Ectodermal cell (in vitro differentiated cells): ENCODE measurements around the gene ZYG11A.
"Not testable (repeated sequence)": the region's sequence is repeated elsewhere in the genome, so short reads cannot be mapped to it uniquely, and the experiment has no call there.

ENCODE experiments used
- H3K27ac ChIP-seq: 2 replicates; pipeline ENCODE4 v1.7.0; 2013; ENCODE audit warnings: mild to moderate bottlenecking, low read depth, low read length; ENCODE audit not compliant: insufficient read depth, poor library complexity, severe bottlenecking
- H3K27me3 ChIP-seq: 2 replicates; pipeline ENCODE4 v1.7.0; 2013; ENCODE audit warnings: mild to moderate bottlenecking, low read length; ENCODE audit not compliant: insufficient read depth, control insufficient read depth, poor library complexity, severe bottlenecking
- H3K36me3 ChIP-seq: one replicate; pipeline ENCODE4 v1.7.0; 2013; ENCODE audit warnings: low read length; ENCODE audit not compliant: control insufficient read depth, insufficient read depth
- H3K4me1 ChIP-seq: one replicate; pipeline ENCODE4 v1.7.0; 2013; ENCODE audit warnings: low read length; ENCODE audit not compliant: control insufficient read depth, insufficient read depth
- H3K4me3 ChIP-seq: 2 replicates; pipeline ENCODE4 v1.7.0; 2013; ENCODE audit warnings: low read depth, low read length, control low read depth; ENCODE audit not compliant: insufficient read depth
- H3K9me3 ChIP-seq: 2 replicates; pipeline ENCODE4 v1.7.0; 2013; ENCODE audit warnings: mild to moderate bottlenecking, low read length, moderate library complexity; ENCODE audit not compliant: control insufficient read depth
- WGBS, 2 experiments: methylation state at CpG; one replicate each; pipeline ENCODE4 v1.1.7; 2013; ENCODE audit warnings: missing lambda C conversion rate in 2 of 2; 5-methylcytosine and 5-hydroxymethylcytosine counted together

ZYG11A gene

DNA sequence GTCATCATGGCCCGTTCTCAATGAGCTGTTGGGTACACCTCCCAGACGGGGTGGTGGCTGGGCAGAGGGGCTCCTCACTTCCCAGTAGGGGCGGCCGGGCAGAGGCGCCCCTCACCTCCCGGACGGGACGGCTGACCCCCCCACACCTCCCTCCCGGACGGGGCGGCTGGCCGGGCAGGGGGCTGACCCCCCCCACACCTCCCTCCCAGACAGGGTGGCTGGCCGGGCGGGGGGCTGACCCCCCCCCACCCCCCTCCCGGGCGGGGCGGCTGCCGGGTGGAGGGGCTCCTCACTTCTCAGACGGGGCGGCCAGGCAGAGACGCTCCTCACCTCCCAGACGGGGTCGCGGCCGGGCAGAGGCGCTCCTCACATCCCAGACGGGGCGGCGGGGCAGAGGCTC, 27.2 kb downstream of the ZYG11A start:
- H3K36me3 ChIP-seq, H3K27me3 ChIP-seq, H3K4me1 ChIP-seq, H3K27ac ChIP-seq, H3K9me3 ChIP-seq, H3K4me3 ChIP-seq: not testable (repeated sequence)
- 93 to 99% methylated on average over 11 to 14 of the region's 29 CpGs for WGBS, 2 experiments

- no peaks in the 10 kb centered on the region for H3K36me3 ChIP-seq
Measured at GRCh38 chr1:52876843-52877242, 34.3 kb downstream of the ZYG11A start.

DNA sequence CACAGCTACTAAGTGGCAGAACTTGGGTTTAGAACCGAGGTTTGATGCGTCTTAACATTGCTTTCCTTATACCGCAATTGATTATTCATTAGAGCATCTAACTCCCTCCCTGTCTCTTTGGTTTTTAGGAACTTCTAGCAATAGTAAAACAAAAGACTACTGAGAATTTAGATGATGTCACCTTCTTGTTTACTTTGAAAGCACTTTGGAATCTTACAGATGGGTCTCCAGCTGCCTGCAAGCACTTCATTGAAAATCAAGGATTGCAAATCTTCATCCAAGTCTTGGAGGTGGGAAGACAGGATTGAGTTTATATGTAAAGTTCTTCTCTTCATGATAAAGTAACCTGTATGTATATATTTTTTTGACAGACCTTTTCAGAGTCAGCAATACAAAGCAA, 35.0 kb downstream of the ZYG11A start:
- Histone ChIP-seq H3K27me3 (no peaks in the 10 kb centered on the region), H3K4me1 (no peaks in the 10 kb centered on the region), H3K4me3 (no peak overlapping the region), H3K9me3 (no peaks in the 10 kb centered on the region), H3K27ac (no peak overlapping the region), H3K36me3 (no peaks in the 10 kb centered on the region)
- whole genome bisulfite sequencing, 2 experiments = 84 to 97% methylated on average over 3 of the region's 3 CpGs

More at GRCh38 chr1:52876843-52877242, 34.3 kb downstream of the ZYG11A start:
- no peak overlapping the region for H3K27ac ChIP-seq
- no peaks in the 10 kb centered on the region for H3K4me1 ChIP-seq
- no peak overlapping the region for H3K4me3 ChIP-seq
- no peaks in the 10 kb centered on the region for H3K9me3 ChIP-seq
- H3K27me3 ChIP-seq = no peaks in the 10 kb centered on the region
- 64 to 84% methylated on average over 2 of the region's 2 CpGs for WGBS, 2 experiments

DNA sequence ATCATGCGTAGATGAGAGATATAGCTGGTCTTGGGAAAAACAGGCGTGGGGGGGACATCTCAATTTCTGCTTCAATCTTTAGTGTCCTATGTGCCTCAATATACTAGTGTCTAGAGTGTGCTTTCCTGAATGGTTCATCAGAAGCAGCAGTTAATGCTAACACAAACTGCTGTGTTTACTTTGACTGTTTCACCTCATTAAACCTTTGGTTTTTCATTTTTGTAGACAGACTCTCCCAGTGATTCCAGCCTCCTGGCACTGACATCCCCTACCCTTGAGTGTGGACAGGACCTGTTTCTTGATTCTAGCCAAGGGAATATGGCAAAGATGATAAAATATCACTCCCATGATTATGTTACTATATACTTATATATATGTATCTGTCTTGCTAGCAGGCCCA, 37.6 kb downstream of the ZYG11A start:
- Histone ChIP-seq H3K36me3 (no peaks in the 10 kb centered on the region), H3K27ac (no peak overlapping the region), H3K4me1 (no peaks in the 10 kb centered on the region), H3K9me3 (no peaks in the 10 kb centered on the region), H3K4me3 (no peak overlapping the region), H3K27me3 (no peaks in the 10 kb centered on the region)
- WGBS, 2 experiments = 95% methylated on average over 2 of the region's 2 CpGs

DNA sequence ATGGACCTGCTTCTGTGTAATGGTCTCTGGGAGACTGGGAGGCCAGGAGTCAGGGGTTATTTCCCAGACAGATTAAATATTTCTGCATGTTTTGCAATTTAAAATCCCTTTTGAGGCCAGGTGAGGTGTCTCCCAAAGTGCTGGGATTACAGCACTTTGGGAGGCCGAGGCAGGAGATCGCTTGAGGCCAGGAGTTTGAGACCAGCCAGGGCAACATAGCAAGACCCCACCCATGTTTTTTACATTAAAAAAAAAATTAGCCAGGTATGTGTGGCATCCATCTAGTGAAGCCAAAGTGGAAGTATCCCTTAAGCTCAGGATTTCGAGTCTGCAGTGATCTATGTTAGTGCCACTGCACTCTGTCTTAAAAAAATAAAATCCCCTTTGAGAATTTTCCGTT, 44.9 kb downstream of the ZYG11A start:
- Histone ChIP-seq H3K9me3 (no peaks in the 10 kb centered on the region), H3K4me1 (no peaks in the 10 kb centered on the region), H3K36me3 (no peaks in the 10 kb centered on the region), H3K4me3 (no peak overlapping the region), H3K27me3 (no peaks in the 10 kb centered on the region), H3K27ac (no peak overlapping the region)
- 85 to 93% methylated on average over 3 of the region's 4 CpGs for WGBS, 2 experiments

DNA sequence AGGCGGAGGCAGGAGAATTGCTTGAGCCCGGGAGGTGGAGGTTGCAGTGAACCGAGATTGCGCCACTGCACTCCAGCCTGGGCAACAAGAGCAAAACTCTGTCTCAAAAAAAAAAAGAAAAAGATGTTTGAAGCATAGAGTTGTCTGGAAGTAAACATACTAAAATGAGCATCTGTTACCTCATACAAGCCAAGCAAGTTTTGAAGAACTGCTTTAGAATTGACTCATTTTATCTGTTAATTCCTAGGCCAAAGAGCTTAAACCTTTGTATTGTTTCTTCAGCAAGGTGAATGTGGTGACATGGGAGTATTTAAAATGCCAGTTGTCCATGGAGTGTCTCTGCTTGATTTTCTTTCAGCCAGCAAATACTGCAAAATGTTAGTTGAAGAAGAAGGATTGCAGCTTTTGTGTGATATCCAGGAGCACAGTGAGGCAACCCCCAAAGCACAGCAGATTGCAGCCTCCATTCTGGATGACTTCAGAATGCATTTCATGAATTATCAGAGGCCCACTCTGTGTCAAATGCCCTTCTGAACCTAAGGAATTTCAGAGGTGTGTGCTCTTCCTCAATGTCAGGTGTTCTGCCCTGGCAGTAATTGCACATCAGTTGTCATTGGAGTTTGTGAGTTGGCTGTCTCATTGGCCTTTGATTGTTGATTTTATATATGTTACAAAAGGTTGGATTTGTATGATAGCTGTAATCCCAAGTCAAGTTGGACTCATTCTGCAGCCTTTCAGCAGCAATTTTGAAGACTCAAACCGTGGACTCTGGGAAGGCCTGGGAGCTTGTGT, 50.1 kb downstream of the ZYG11A start:
- WGBS, 2 experiments = 88 to 95% methylated on average over 5 of the region's 5 CpGs
- Histone ChIP-seq H3K4me1 (no peaks in the 10 kb centered on the region), H3K36me3 (no peaks in the 10 kb centered on the region), H3K27me3 (no peaks in the 10 kb centered on the region), H3K9me3 (no peaks in the 10 kb centered on the region), H3K4me3 (no peak overlapping the region), H3K27ac (no peak overlapping the region)

DNA sequence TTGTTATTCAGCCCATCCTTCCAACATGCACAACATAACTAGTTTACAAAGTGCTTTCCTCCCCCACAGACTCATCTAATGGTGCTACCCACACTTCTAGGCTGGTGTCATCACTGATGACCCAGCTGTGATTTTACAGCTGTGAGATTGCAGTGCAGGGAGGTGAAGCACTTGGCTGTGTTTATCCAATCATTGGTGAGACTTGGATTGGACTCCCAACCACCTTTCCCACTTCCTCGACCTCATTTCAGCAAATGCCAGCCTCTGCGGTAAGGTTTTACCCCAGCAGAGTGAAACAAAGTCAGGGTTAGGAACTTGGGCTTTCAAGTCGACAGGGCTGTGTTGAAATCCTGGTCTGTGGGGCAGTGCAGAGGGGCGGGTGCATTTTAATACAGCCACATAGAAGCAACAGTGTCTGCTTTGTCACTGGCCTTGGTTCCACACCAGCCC, 56.9 kb downstream of the ZYG11A start:
- Histone ChIP-seq H3K36me3 (no peaks in the 10 kb centered on the region), H3K27ac (no peak overlapping the region), H3K9me3 (no peaks in the 10 kb centered on the region), H3K27me3 (no peaks in the 10 kb centered on the region), H3K4me3 (no peak overlapping the region), H3K4me1 (no peaks in the 10 kb centered on the region)
- 53 to 55% methylated on average over 4 of the region's 4 CpGs for WGBS, 2 experiments

GRCh38 chr1:52900402-52900801, 57.8 kb downstream of the ZYG11A start:
- Histone ChIP-seq H3K4me3 (no peak overlapping the region), H3K27ac (no peak overlapping the region), H3K4me1 (no peaks in the 10 kb centered on the region), H3K27me3 (no peaks in the 10 kb centered on the region), H3K9me3 (no peaks in the 10 kb centered on the region), H3K36me3 (no peaks in the 10 kb centered on the region)
- 85 to 88% methylated on average over 1 to 2 of the region's 2 CpGs for WGBS, 2 experiments

DNA sequence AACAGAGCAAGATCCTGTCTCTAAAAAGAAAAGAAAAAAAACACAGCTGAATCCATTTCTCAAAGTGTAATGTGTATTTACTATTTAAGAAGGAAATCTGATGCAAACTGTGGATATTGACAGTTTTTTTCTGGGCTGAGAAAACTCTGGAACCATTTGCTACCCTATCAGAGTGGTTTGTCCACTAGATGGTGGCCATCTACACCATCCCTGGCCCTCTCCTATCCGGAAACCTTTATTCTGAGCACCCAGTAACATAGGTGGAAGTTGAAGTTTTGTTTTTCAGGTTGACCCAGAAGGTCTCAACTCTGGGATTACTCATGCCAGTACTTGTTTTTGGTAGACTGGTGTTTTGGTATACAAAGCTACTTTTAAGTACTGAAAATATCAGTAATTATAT, 58.8 kb downstream of the ZYG11A start:
- Histone ChIP-seq H3K27ac (no peak overlapping the region), H3K36me3 (no peaks in the 10 kb centered on the region), H3K4me3 (no peak overlapping the region), H3K9me3 (no peaks in the 10 kb centered on the region), H3K4me1 (no peaks in the 10 kb centered on the region), H3K27me3 (no peaks in the 10 kb centered on the region)
- 100% methylated on average over 1 of the region's 1 CpG for WGBS, 2 experiments

GRCh38 chr1:52904208-52904926, 61.8 kb downstream of the ZYG11A start:
- no peaks in the 10 kb centered on the region for H3K4me1 ChIP-seq
- H3K27me3 ChIP-seq = no peaks in the 10 kb centered on the region
- H3K9me3 ChIP-seq = no peaks in the 10 kb centered on the region
- 91 to 92% methylated on average over 13 of the region's 13 CpGs for WGBS, 2 experiments
- H3K4me3 ChIP-seq = no peak overlapping the region
- no peak overlapping the region for H3K27ac ChIP-seq
- H3K36me3 ChIP-seq = no peaks in the 10 kb centered on the region
